C4-2B (cell line): ENCODE results near the gene STAT5B.

Source experiments
- ZFX ChIP-seq: fragments of 450-650 bp; IDR thresholded peaks from 2 replicates; pipeline ENCODE4 v1.6.1; 2017
- TF ChIP-seq, protein P1 (sequence below): fragments of 450-650 bp; conservative IDR thresholded peaks from 2 replicates; pipeline ENCODE4 v1.5.1; 2017; ENCODE audit warnings: mild to moderate bottlenecking

GRCh38 chr17:42317266-42317845 is 41.2 kb upstream of the STAT5B start:
- TF ChIP-seq, protein P1, sequence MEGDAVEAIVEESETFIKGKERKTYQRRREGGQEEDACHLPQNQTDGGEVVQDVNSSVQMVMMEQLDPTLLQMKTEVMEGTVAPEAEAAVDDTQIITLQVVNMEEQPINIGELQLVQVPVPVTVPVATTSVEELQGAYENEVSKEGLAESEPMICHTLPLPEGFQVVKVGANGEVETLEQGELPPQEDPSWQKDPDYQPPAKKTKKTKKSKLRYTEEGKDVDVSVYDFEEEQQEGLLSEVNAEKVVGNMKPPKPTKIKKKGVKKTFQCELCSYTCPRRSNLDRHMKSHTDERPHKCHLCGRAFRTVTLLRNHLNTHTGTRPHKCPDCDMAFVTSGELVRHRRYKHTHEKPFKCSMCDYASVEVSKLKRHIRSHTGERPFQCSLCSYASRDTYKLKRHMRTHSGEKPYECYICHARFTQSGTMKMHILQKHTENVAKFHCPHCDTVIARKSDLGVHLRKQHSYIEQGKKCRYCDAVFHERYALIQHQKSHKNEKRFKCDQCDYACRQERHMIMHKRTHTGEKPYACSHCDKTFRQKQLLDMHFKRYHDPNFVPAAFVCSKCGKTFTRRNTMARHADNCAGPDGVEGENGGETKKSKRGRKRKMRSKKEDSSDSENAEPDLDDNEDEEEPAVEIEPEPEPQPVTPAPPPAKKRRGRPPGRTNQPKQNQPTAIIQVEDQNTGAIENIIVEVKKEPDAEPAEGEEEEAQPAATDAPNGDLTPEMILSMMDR = no peak
- TF ChIP-seq ZFX = no peak
